ENCODE results near the gene FBXL4.

DNA sequence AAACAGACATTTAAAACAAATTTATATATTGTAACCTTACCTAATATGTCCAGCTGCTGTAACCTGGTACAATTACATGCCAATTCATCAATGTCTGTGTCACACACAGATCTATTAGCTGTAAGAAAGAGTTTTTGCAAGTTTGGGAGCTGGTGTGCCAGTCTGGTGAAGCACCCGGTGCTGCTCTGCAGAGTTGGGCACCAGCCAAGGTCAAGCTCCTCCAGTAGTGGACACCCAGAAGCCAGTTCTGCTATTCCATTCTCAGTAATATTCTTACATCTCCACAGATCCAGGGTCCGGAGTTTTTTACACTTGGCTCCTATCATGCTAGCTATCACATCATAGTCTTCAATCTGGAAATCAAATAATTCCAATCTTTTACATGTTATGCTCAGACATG lies 72.4 kb downstream of the FBXL4 start:
- TF ChIP-seq USF1 (IDR thresholded peaks at IDR 0.05): no peak
- no peak for TF ChIP-seq CREB1 (IDR thresholded peaks at IDR 0.05; ENCODE audit: low read depth)
- TF ChIP-seq MAX (IDR thresholded peaks at IDR 0.05): no peak
- TF ChIP-seq ZBTB7A (IDR thresholded peaks at IDR 0.05; ENCODE audit: low read depth): no peak
- TF ChIP-seq CEBPB (IDR thresholded peaks at IDR 0.05): no peak
- no peak for TF ChIP-seq TAF1 (IDR thresholded peaks at IDR 0.05; ENCODE audit: low read depth)
- TF ChIP-seq EP300 (IDR thresholded peaks at IDR 0.05; ENCODE audit: borderline replicate concordance): no peak

Measured in Ishikawa (cell line).